Mesenteric fat pad (tissue), 1 donor: Measurements from ENCODE around the gene FBLN2. TPM values are rescaled to one million over a fixed set of nuclear protein-coding genes. Genes with fewer than 3 reads are reported as not detected.

Experiments
- DNase-seq: peaks from one replicate; pipeline ENCODE4 v3.0.0-alpha.2; 2020; ENCODE audit warnings: low spot score
- total RNA-seq: library from RNA; stranded (reverse); fragmentation: NEBNext Ultra II Directional; extraction: Animal tissue kit (Norgen Biotek cat#: 25700); gene quantifications from one replicate; pipeline ENCODE4 v1.2.1, GENCODE V29; 2021
- donor health status: DM: yes; HTN: yes; CAD: no.

The FBLN2 gene
- total RNA-seq, 1 donor from 2014 or later: 269 TPM

- no peak for DNase-seq
These were observed 28.5 kb downstream of the FBLN2 start for GRCh38 chr3:13577181-13578121.

GRCh38 chr3:13578251-13578650, 29.3 kb downstream of the FBLN2 start:
- no peak for DNase-seq

GRCh38 chr3:13579063-13579462, 30.1 kb downstream of the FBLN2 start:
- no peak for DNase-seq

GRCh38 chr3:13580256-13581023, 31.5 kb downstream of the FBLN2 start:
- DNase-seq: no peak

GRCh38 chr3:13581485-13582365, 32.8 kb downstream of the FBLN2 start:
- DNase-seq: no peak

- DNase-seq: no peak
These were observed 33.7 kb downstream of the FBLN2 start for GRCh38 chr3:13582366-13583250.

- DNase-seq: no peak
These were observed 34.6 kb downstream of the FBLN2 start for GRCh38 chr3:13583251-13584180.

- no peak for DNase-seq
These were observed 35.5 kb downstream of the FBLN2 start for GRCh38 chr3:13584427-13584891.

- DNase-seq: no peak
These were observed 36.0 kb downstream of the FBLN2 start for GRCh38 chr3:13584901-13585300.

GRCh38 chr3:13587442-13587841, 38.5 kb downstream of the FBLN2 start:
- DNase-seq: no peak

- no peak for DNase-seq
These were observed 39.3 kb downstream of the FBLN2 start for GRCh38 chr3:13588221-13588701.

GRCh38 chr3:13588993-13589392, 40.1 kb downstream of the FBLN2 start:
- DNase-seq: no peak

GRCh38 chr3:13590841-13591520, 42.1 kb downstream of the FBLN2 start:
- no peak for DNase-seq

GRCh38 chr3:13593615-13594014, 44.7 kb downstream of the FBLN2 start:
- DNase-seq: no peak

GRCh38 chr3:13594146-13594545, 45.2 kb downstream of the FBLN2 start:
- no peak for DNase-seq

- no peak for DNase-seq
These were observed 46.1 kb downstream of the FBLN2 start for GRCh38 chr3:13594991-13595421.

GRCh38 chr3:13595485-13595884, 46.6 kb downstream of the FBLN2 start:
- DNase-seq: no peak
